GM19438 (cell line): Measurements from ENCODE around the gene XRCC1.
"Not testable (repeated sequence)": the region's sequence is repeated elsewhere in the genome, so short reads cannot be mapped to it uniquely, and the experiment has no call there.

Experiments
- ATAC-seq: cut with Tn5 transposase; IDR thresholded peaks from one replicate; pipeline ENCODE4 v1.9.1; 2021; ENCODE audit warnings: low read depth; ENCODE audit not compliant: unreplicated experiment

XRCC1 gene

DNA sequence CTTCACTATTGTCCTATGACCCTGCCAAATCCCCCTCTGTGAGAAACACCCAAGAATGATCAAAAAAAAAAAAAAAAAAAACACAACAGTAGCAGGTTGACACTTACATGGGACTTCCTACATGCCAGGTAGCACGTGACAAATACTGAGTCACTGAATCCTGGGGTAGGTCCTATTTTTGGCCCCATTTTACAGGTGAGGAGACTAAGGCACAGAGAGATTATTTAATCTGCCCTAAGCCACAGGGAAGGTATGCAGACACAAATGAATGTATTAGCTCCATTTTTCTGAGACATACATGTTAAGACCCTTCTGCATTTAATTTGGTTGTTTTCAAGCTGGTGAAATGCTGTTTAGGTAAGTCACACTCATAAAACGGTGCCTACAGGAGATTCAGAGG lies 26.6 kb downstream of the XRCC1 start:
- ATAC-seq: no peak

GRCh38 chr19:43547926-43548325 lies 27.4 kb downstream of the XRCC1 start:
- ATAC-seq: not testable (repeated sequence)

DNA sequence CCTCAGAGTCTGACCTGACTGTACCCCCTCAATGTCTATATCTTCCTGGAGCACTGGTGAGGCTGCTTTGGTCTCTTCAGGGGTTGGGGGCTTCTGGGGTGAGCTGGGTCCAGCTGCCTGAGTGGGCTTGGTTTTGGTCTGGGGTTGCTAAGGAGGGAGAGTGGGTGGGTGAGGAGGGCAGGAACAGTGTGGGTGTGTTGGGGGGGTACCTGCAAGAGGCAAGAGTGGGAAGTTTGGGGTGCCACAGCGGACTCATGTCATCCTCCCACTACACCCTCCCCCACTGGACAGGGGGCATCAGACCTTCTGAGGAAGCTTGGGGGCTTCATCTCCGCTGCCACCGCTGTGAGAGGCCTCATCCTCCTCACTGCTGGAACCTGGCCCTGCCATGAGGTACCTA lies 28.7 kb downstream of the XRCC1 start:
- ATAC-seq: no peak

- ATAC-seq: no peak
Measured at GRCh38 chr19:43545981-43546380, 29.3 kb downstream of the XRCC1 start.

GRCh38 chr19:43545276-43545675 lies 30.1 kb downstream of the XRCC1 start:
- ATAC-seq: no peak

DNA sequence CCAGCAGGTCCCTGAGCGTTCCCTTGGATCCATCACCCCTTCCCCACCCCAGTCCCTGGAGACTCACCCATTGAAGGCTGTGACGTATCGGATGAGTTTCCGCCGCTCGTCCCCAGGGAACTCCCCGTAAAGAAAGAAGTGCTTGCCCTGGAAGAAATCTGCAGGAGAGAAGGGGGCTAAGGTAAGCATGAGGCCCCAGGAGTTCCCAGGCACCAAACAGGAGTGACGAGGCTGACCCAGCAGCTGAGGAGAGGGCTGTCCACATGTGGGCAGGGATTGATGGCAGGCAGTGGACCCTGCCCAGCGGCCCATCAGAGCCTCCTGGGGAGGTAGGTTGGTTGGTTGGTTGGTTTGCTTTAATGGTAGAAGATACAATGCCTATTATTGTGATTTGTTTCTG lies 31.2 kb downstream of the XRCC1 start:
- no peak for ATAC-seq

DNA sequence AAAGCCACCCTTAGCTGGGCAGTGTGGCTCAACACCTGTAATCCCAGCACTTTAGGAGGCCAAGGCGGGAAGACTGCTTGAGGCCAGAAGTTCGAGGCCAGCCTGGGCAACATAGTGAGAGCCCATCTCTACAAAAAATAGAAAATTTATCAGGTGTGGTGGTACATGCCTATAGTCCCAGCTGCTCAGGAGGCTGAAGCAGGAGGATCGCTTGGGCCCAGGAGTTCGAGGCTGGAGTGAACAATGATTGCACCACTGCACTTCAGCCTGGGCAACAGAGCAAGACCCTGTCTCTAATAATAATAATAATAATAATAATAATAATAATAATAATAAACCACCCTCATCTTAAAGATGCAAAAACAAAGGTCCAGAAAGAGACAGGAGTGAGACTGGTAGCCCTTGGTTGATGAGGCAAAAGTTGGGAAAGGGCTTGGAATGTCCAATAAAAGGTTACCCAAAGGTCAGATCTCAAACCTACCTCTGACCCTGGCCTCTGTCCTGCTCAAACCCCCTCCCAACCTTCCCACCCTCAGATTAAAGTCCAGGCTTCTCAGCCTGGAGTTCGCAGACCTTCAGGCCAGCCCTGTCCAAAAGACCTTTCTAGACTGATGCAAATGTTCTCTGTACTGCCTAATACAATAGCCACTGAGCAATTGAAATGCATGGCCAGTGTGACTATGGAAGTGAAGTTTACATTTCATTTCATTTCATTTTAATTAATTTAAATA lies 33.2 kb downstream of the XRCC1 start:
- ATAC-seq: no peak

GRCh38 chr19:43540381-43540780 lies 34.9 kb downstream of the XRCC1 start:
- ATAC-seq: no peak

GRCh38 chr19:43538922-43539321 lies 36.4 kb downstream of the XRCC1 start:
- ATAC-seq: no peak

GRCh38 chr19:43534816-43535761 lies 40.2 kb downstream of the XRCC1 start:
- no peak for ATAC-seq

- ATAC-seq: no peak
Measured at GRCh38 chr19:43534305-43534815, 41.0 kb downstream of the XRCC1 start.

DNA sequence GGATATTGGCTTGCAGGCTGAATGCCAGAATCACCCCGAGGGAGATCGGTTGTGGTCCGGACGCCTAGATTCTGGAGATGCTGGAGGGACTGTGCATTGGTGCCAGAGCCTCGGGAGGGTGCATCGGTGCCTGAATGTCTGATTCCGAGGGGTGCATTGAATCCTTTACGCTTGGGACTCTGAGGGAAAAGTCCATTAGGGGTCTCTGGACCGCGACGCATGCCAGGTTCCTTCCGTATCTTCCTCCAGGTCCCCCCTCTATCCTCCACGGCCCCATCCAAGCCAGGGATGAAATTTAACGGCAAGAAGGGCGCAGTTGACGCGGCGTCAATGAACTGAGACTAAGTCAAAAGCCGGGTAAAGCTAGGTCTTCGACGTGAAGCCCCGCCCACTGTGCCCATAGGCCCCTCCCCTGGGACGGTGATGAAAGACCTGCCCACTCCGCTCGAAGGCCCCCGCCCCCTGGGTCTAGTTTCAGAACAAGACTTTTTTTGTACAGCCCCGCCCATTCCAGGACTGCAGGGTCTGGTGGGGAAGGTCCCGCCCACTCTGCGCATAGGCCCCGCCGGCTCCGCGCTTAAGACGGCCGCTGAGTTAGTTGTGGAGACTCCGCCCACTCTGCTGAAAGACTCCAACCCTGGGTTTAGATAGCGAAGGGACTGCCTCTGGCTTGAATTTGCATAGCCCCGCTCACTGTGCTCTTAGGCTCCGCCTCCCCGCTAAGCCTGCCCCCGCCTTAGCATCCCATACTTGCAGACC lies 41.6 kb downstream of the XRCC1 start:
- peak; percentile 68 for ATAC-seq

- ATAC-seq: peak; percentile 52
Measured at GRCh38 chr19:43532962-43533545, 42.3 kb downstream of the XRCC1 start, which contains the start of gene ZNF575. ZNF575 (plus strand) TSS chr19:43533188; CDS start chr19:43534423, 1,235 bp downstream.

- peak; percentile 16 for ATAC-seq
Measured at GRCh38 chr19:43532571-43532961, 42.8 kb downstream of the XRCC1 start.

DNA sequence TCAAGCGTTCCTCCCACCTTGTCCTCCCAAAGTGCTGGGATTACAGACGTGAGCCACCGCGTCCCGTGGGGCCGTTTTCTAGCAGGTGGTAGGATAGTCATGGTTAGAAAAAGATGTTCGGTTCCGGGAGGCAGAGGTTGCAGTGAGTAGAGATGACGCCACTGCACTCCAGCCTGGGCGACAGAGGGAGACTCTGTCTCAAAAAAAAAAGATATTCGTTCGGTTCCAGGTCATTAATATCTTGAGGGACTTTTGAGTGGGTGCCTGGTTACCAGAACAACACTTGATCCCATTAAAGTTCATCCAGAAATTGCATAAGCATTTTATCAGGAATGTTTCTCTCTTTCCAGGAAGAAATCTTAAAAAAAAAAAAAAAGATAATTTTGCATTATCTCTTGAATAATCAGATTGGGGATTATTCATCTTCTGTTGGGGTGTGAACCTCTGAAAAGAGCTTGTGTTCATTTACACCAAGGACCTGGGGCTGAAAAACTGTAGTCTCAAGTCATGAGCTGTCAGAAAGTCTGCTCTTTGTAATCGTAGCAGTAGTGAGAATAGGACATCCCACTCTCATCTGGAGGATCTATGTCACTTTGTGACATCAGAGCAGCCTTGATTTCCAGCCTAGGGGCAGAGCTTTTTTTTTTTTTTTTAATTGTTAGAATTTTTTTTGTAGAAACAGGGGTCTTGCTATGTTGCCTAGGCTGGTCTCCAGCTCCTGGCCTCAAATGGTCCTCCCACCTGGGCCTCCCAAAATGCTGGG lies 47.3 kb downstream of the XRCC1 start:
- no peak for ATAC-seq

- ATAC-seq: peak; percentile 69
Measured at GRCh38 chr19:43526884-43527859, 48.2 kb downstream of the XRCC1 start, which contains the start of gene ETHE1. ETHE1 (minus strand) TSS chr19:43527201; CDS start chr19:43527177, 24 bp downstream.

- no peak for ATAC-seq
Measured at GRCh38 chr19:43525836-43526771, 49.2 kb downstream of the XRCC1 start.
